Loucy (cell line): ENCODE measurements around the gene ST8SIA1.

Experiments
- H2AFZ ChIP-seq: fragments of 200-600 bp; sonication (generic); 2 replicates; pipeline ENCODE4 v1.6.0; 2016; ENCODE audit warnings: antibody characterized with exemption, mild to moderate bottlenecking, low read length, moderate library complexity
- H3F3A ChIP-seq: fragments of 200-600 bp; 2 replicates; pipeline ENCODE4 v1.6.0; 2016; ENCODE audit warnings: antibody characterized with exemption, low read depth, mild to moderate bottlenecking
- H3K27me3 ChIP-seq: fragments of 200-600 bp; sonication (generic); 2 replicates; pipeline ENCODE4 v1.6.1; 2014; ENCODE audit warnings: low read length, mild to moderate bottlenecking; ENCODE audit not compliant: insufficient read depth, poor library complexity, severe bottlenecking
- H3K36me3 ChIP-seq: fragments of 200-600 bp; sonication (generic); 2 replicates; pipeline ENCODE4 v1.6.1; 2016; ENCODE audit warnings: low read length; ENCODE audit not compliant: insufficient read depth
- H3K4me1 ChIP-seq: fragments of 200-600 bp; sonication (generic); 2 replicates; pipeline ENCODE4 v1.5.1; 2014; ENCODE audit warnings: low read length, mild to moderate bottlenecking; ENCODE audit not compliant: insufficient read depth, poor library complexity, severe bottlenecking
- H3K4me2 ChIP-seq: fragments of 200-600 bp; sonication (generic); 2 replicates; pipeline ENCODE4 v1.6.0; 2014; ENCODE audit warnings: antibody characterized with exemption, low read length, low read depth, mild to moderate bottlenecking; ENCODE audit not compliant: poor library complexity, severe bottlenecking
- H3K4me3 ChIP-seq: fragments of 200-600 bp; sonication (generic); 2 replicates; pipeline ENCODE4 v1.5.1; 2014; ENCODE audit warnings: low read length, mild to moderate bottlenecking, mixed read lengths; ENCODE audit not compliant: poor library complexity, severe bottlenecking
- H3K79me2 ChIP-seq: fragments of 200-600 bp; sonication (generic); 2 replicates; pipeline ENCODE4 v1.6.1; 2014; ENCODE audit warnings: low read length; ENCODE audit not compliant: insufficient read depth
- H3K9ac ChIP-seq: fragments of 200-600 bp; sonication (generic); 2 replicates; pipeline ENCODE4 v1.6.0; 2014; ENCODE audit warnings: mild to moderate bottlenecking, low read depth, low read length, moderate library complexity; ENCODE audit not compliant: poor library complexity, severe bottlenecking
- H3K9me2 ChIP-seq: fragments of 200-600 bp; sonication (generic); replicated peaks from 2 replicates; pipeline ENCODE4 v1.6.1; 2016; ENCODE audit warnings: low read depth, low read length, mixed read lengths
- H3K9me3 ChIP-seq: fragments of 200-600 bp; sonication (generic); 2 replicates; pipeline ENCODE4 v1.6.1; 2014; ENCODE audit warnings: mild to moderate bottlenecking, antibody characterized with exemption, low read length, low read depth; ENCODE audit not compliant: insufficient read depth
- H4K20me1 ChIP-seq: fragments of 200-600 bp; sonication (generic); 2 replicates; pipeline ENCODE4 v1.6.0; 2014; ENCODE audit warnings: antibody characterized with exemption, low read length, mild to moderate bottlenecking; ENCODE audit not compliant: insufficient read depth, poor library complexity, severe bottlenecking
- EZH2phosphoT487 ChIP-seq: fragments of 200-600 bp; IDR thresholded peaks from 2 replicates; pipeline ENCODE4 v1.6.1; 2018; ENCODE audit warnings: antibody characterized with exemption, mild to moderate bottlenecking, moderate library complexity, borderline replicate concordance
- TF ChIP-seq, protein P1 (sequence below): fragments of 200-600 bp; sonication (generic); conservative IDR thresholded peaks from 2 replicates; pipeline ENCODE4 v1.5.1; 2014; ENCODE audit warnings: mild to moderate bottlenecking, antibody characterized with exemption, low read length

The ST8SIA1 gene

GRCh38 chr12:22350886-22351285 lies 16.4 kb upstream of the ST8SIA1 start:
- Histone ChIP-seq H3F3A (no peaks in the 10 kb centered on the region), H3K9me2 (no peaks in the 10 kb centered on the region), H3K4me3 (no peak overlapping the region), H3K4me2 (no peak overlapping the region), H3K36me3 (no peaks in the 10 kb centered on the region), H3K4me1 (no peaks in the 10 kb centered on the region), H2AFZ (no peak overlapping the region), H3K9me3 (no peaks in the 10 kb centered on the region), H3K79me2 (no peaks in the 10 kb centered on the region), H3K27me3 (no peaks in the 10 kb centered on the region), H3K9ac (no peak overlapping the region), H4K20me1 (no peaks in the 10 kb centered on the region)
- no peak for TF ChIP-seq EZH2phosphoT487
- TF ChIP-seq, protein P1, sequence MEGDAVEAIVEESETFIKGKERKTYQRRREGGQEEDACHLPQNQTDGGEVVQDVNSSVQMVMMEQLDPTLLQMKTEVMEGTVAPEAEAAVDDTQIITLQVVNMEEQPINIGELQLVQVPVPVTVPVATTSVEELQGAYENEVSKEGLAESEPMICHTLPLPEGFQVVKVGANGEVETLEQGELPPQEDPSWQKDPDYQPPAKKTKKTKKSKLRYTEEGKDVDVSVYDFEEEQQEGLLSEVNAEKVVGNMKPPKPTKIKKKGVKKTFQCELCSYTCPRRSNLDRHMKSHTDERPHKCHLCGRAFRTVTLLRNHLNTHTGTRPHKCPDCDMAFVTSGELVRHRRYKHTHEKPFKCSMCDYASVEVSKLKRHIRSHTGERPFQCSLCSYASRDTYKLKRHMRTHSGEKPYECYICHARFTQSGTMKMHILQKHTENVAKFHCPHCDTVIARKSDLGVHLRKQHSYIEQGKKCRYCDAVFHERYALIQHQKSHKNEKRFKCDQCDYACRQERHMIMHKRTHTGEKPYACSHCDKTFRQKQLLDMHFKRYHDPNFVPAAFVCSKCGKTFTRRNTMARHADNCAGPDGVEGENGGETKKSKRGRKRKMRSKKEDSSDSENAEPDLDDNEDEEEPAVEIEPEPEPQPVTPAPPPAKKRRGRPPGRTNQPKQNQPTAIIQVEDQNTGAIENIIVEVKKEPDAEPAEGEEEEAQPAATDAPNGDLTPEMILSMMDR: no peak

DNA sequence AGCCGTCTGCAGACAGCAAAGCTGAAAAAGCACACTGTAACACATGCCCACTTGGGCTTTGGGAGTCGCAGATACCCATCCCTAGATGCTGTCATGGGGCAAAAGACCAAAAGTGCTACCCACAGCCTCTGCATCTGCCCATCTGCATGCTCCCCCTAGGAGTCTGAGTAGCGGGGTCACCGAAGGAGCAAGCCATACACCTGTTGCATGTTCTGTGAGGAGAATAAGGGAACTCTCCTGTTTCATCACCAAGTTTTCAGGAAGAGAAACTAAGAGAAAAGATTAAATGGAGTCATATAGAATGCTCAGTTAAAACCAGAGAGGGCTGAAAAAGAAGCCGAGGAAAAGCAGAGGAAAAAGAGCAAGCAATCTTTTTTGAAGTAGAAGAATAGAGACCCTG lies 13.7 kb upstream of the ST8SIA1 start:
- H3K9me2 ChIP-seq: no peaks in the 10 kb centered on the region
- TF ChIP-seq EZH2phosphoT487: no peak
- TF ChIP-seq, protein P1: no peak
- no peaks in the 10 kb centered on the region for H4K20me1 ChIP-seq
- H3F3A ChIP-seq: no peaks in the 10 kb centered on the region
- no peak overlapping the region for H3K9ac ChIP-seq
- no peaks in the 10 kb centered on the region for H3K79me2 ChIP-seq
- H3K9me3 ChIP-seq: no peaks in the 10 kb centered on the region
- H3K4me1 ChIP-seq: no peaks in the 10 kb centered on the region
- H3K36me3 ChIP-seq: no peaks in the 10 kb centered on the region
- no peak overlapping the region for H2AFZ ChIP-seq
- H3K4me2 ChIP-seq: no peak overlapping the region
- no peaks in the 10 kb centered on the region for H3K27me3 ChIP-seq
- H3K4me3 ChIP-seq: no peak overlapping the region

- Histone ChIP-seq H3K9ac (no peak overlapping the region), H3K36me3 (no peaks in the 10 kb centered on the region), H3K9me3 (0 out of 2 replicates have a peak, but pooled peaks cover 3% of the 10 kb centered on the region), H3K9me2 (no peaks in the 10 kb centered on the region), H2AFZ (no peak overlapping the region), H3F3A (no peaks in the 10 kb centered on the region), H4K20me1 (no peaks in the 10 kb centered on the region), H3K79me2 (no peaks in the 10 kb centered on the region), H3K4me1 (no peaks in the 10 kb centered on the region), H3K4me3 (no peak overlapping the region), H3K27me3 (no peaks in the 10 kb centered on the region), H3K4me2 (no peak overlapping the region)
- TF ChIP-seq, protein P1: no peak
- TF ChIP-seq EZH2phosphoT487: no peak
These were observed 5.6 kb upstream of the ST8SIA1 start for GRCh38 chr12:22340143-22340542.
